Eye (tissue), 1 donor: ENCODE measurements around the gene COX5B.
"Not testable (repeated sequence)": the region's sequence is repeated elsewhere in the genome, so short reads cannot be mapped to it uniquely, and the experiment has no call there.

Source experiments
- DNase-seq: peaks from one replicate; pipeline ENCODE4 v3.0.0-alpha.2; 2015

COX5B gene

GRCh38 chr2:97675430-97676113, 29.7 kb downstream of the COX5B start:
- no peak for DNase-seq

DNA sequence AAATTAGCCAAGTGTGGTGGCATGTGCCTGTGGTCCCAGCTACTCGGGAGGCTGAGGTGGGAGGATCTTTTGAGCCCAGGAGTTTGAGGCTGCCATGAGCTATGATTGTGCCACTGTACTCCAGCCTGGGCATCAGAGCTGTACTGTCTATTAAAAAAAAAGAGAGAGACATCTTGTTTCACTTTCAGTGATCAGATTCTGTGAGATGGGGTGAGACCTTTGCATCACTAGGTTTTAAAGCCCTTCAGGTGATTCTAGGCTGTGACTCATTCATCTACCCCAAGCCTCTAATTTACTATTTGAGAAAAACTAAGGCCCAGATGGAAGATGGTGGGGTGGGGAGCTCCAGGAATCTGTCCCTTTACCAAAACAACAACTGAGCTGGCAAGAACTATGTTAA, 30.8 kb downstream of the COX5B start:
- DNase-seq = no peak

DNA sequence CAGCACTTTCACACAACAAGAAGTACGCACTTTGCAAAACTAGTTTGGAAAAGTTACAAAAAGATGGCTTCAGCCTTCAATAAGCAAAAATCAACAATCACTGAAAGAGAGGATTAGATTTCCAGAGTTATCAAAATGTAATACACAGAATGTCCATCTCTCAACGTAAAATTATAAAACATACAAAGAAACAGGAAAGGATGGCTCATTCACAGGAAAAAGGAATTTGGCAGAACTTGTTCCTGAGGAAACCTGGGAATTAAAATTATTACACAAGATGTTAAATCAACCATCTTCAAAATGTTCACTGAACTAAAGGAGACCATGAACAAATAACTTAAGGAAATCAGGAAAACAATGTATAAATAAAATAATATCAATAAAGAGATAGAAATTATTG, 31.6 kb downstream of the COX5B start:
- DNase-seq = no peak

- no peak for DNase-seq
Measured at GRCh38 chr2:97678298-97678697, 32.4 kb downstream of the COX5B start.

DNA sequence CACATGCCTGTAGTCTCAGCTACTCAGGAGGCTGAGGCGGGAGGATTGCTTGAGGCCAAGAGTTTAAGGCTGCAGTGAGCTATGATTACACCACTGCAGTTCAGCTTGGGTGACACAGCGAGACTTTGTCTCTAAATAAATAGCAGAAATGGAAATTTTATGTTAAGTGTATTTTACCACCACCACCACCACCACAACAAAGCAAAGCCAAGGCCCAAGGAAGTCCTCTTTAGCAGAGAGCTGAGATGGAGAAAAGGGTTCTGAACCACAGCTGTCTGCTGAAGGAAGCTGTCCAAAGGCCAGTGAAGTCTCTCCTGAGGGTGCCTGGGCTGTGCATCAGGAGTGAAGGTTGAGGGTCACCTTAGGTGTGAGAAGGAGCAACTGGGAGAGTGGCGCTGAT, 41.4 kb downstream of the COX5B start:
- DNase-seq = not testable (repeated sequence)

DNA sequence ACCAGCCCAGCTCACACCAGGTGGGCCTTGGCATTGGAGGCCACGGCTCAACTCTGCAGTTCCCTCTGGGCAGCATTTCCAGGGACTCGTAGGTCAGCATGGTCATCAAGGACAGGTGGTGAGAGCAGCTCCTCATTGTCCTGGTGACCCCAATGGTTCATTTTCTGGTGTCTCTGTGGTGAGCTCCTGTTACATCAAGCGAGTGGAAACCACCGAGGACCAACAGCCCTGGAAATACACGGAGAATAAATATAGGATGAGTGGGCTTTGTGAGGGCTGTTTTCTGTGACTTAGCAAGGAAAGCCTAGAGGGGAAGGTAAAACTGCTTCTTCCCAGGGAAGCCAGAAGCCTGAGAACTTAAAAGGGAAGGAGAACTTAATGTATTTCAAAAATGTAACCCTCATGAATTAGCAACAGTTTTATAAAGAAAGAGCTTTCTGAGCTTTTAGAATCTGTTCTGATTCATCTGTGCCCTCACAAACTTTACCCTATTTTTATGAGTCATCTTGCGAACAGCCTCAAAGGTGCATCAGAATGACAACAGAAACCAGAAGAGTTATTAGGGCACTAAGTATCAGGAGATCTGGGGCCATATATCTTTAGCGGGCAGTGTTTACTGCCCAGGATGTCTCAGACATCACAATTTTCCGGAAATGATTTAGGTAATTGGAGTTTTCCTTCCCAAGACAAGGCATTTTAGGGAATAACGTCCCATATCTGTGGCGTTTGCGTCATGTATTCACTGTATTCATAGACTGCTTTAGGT, 42.4 kb downstream of the COX5B start:
- no peak for DNase-seq

DNA sequence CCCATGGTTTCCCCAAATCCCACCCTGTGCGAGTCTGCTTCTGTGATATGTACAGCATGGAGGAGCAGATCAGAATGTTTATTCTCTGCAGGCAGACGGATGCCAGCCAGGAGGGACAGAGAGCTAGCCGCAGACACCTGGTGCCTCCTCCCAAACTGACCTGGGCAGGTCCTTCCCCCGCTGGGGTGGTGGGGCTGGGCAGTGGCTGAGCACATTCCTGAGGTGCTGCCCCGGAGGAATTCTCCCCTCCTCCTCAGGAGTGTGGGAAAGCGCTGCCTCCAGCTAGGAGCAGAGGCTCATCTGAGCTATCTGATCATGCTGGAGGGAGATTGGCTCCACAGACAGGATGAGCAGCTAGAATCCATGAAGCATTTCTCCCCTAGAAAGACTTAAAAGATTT, 45.3 kb downstream of the COX5B start:
- DNase-seq = no peak

DNA sequence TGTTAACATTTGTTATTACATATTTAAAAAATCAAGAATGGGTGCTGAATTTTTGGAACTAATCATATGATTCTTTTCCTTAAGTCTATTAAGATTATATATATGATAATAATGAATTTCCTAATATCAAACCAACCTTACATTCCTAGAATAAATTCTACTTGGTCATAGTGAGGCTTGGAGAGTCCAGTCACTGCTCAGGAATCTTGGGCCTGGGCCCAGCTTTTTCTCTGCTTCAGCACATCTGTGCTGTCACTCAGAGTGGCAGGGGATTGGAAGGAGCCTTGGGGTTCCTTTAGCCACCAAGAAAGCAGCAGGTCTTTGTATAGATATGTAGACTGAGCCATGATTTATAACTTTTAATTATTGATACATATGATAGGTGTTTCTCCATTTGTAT, 47.6 kb downstream of the COX5B start:
- no peak for DNase-seq

DNA sequence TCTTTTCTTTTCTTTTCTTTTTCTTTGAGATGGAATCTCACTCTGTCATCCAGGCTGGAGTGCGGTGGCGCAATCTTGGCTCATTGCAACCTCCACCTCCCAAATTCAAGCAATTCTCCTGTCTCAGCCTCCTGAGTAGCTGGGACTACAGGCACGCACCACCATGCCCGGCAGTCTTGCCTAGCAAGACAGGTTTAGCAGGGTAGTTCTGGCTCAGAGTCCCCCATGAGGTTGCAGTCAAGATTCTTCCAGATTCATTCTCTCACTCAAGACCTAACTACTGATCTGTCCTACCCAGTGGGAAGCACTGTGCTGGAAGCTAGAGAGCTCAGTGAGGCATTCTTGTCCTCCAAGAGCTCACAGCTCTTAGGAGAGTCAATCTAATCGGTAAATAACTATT, 49.9 kb downstream of the COX5B start:
- no peak for DNase-seq

GRCh38 chr2:97697252-97698235, 51.7 kb downstream of the COX5B start:
- peak; percentile 95 for DNase-seq
